ENCODE measurements around the gene SLFN5. TPM values are rescaled to one million over a fixed set of nuclear protein-coding genes. Genes with fewer than 3 reads are reported as not detected.

SLFN5 gene
- total and polyA plus RNA-seq, 2 of the 13 experiments (the other 11 are each of a cell fraction or from before 2014, with no cell fraction given): 0.25 to 0.35 TPM

GRCh38 chr17:35259001-35259400 lies 16.1 kb downstream of the SLFN5 start:
- 81% methylated on average over 6 of the region's 6 CpGs for WGBS (ENCODE audit: low lambda C conversion rate)
- in situ Hi-C loops (cut with HindIII; ENCODE audit: extremely low pct_ligation_motif_present, low pct_unique_long_range_greater_than_20kb): no loop called here
- no TSS peak for BruUV-seq (replicated peaks)
- no peaks in the 10 kb centered on the region for H3K36me3 ChIP-seq (replicated peaks in 1 of 2; ENCODE audit: control insufficient read depth in 1 of 2, insufficient read depth in 2 of 2, low read length in 2 of 2)
- H3K9ac ChIP-seq (ENCODE audit: insufficient read depth, low read depth, low read length): no peak overlapping the region
- FAIRE-seq: no peak
- no peaks in the 10 kb centered on the region for H3K27me3 ChIP-seq (ENCODE audit: control insufficient read depth in 1 of 2, insufficient read depth in 2 of 2, low read length in 2 of 2)
- H3K27ac ChIP-seq (ENCODE audit: extremely low read length, insufficient read depth, low read length): no peak overlapping the region
- no peaks in the 10 kb centered on the region for H3K79me2 ChIP-seq (ENCODE audit: insufficient read depth, low read length)
- no peak for ATAC-seq
- no peaks in the 10 kb centered on the region for H4K20me1 ChIP-seq (ENCODE audit: insufficient read depth, low read length)
- ChIA-PET POLR2A (no interaction called here), CTCF (ENCODE audit: low intra/inter-chr PET ratio, low total read pairs) (no interaction called here)
- 0 out of 2 replicates have a peak, but pooled peaks cover 6% of the 10 kb centered on the region for H3K4me1 ChIP-seq (ENCODE audit: insufficient read depth, low read length)
- intact Hi-C loops (cut with micrococcal nuclease; ENCODE audit: unreplicated experiment): no loop called here
- no peak overlapping the region for H3K4me2 ChIP-seq (ENCODE audit: low read depth, low read length)
- no peaks in the 10 kb centered on the region for H3K9me3 ChIP-seq (ENCODE audit: low read length)
- H3K4me3 ChIP-seq (replicated peaks in 1 of 3; ENCODE audit: insufficient read depth in 1 of 3, low read depth in 2 of 3, low read length in 3 of 3): no peak overlapping the region
- DNase-seq (ENCODE audit: low spot score): no peak
- no peak overlapping the region for H2AFZ ChIP-seq (ENCODE audit: low read length)
- no peak for TF ChIP-seq MAX (IDR thresholded peaks at IDR 0.05)
- no peak for TF ChIP-seq ZNF260 (CRISPR knock-in tag; IDR thresholded peaks at IDR 0.05; ENCODE audit: borderline replicate concordance, low read depth)
- no peak for TF ChIP-seq MAF1 (CRISPR knock-in tag; IDR thresholded peaks at IDR 0.05; ENCODE audit: borderline replicate concordance)
- TF ChIP-seq ZNF615 (CRISPR knock-in tag; IDR thresholded peaks at IDR 0.05; ENCODE audit: borderline replicate concordance): no peak
- no peak for TF ChIP-seq FOXA3 (CRISPR knock-in tag; IDR thresholded peaks at IDR 0.05)
- TF ChIP-seq ZNF20 (CRISPR knock-in tag; IDR thresholded peaks at IDR 0.05): no peak
- no peak for TF ChIP-seq GMEB2 (CRISPR knock-in tag; IDR thresholded peaks at IDR 0.05; ENCODE audit: low read depth)
- no peak for TF ChIP-seq BRF2 (CRISPR knock-in tag; IDR thresholded peaks at IDR 0.05)
- TF ChIP-seq ZNF777 (CRISPR knock-in tag; IDR thresholded peaks at IDR 0.05): no peak
- TF ChIP-seq SMC3 (IDR thresholded peaks at IDR 0.05; ENCODE audit: low read length): no peak
- no peak for TF ChIP-seq DMTF1 (CRISPR knock-in tag; IDR thresholded peaks at IDR 0.05)
- TF ChIP-seq ZBTB7B (CRISPR knock-in tag; IDR thresholded peaks at IDR 0.05): no peak
- TF ChIP-seq TERF1 (CRISPR knock-in tag; IDR thresholded peaks at IDR 0.05): no peak
- no peak for TF ChIP-seq NRL (CRISPR knock-in tag; IDR thresholded peaks at IDR 0.05; ENCODE audit: borderline replicate concordance)
- no peak for TF ChIP-seq PRDM4 (CRISPR knock-in tag; IDR thresholded peaks at IDR 0.05; ENCODE audit: borderline replicate concordance)
